Activated T-cell treated with anti-CD3 and anti-CD28 coated beads, Interleukin-2, amount 50 U/mL, for 1 hour (primary cell): Measurements from ENCODE around the gene SPEF1.

ENCODE experiments used
- DNase-seq: peaks from one replicate; pipeline ENCODE4 v3.0.0-alpha.2; 2020

Gene SPEF1

DNA sequence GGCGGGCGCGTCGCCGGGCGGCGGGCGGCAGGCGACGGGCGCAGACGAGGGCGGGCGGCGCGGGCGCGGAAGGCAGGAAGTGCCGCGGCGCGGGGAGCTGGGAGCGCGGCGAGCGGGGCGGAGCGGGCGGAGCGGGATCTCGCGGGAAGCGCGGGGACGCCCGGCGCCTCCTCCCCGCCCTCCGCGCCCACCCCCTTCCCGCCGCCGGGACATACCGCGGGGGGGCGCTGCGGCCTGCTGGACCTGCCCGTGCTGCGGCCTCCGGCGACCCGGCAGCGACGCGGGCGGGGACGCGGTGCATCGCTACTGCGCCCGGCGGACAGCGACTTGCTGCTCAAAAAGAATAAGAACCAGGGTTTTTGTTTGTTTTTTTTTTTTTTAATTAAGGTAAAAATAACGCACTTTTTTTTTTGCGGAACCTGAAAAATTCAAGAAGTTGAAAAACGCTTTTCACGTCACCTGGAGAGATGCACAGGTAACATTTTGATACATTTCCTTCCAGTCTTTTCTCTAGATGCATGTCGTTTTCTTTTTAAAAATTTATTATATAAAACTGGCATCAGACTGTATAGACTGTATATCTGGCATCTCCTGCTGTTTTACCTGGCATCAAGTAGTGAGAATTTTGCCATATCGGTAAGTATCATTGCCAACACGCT is 5.5 kb upstream of the SPEF1 start, which contains the start of gene CENPB:
Gene CENPB (minus strand): TSS at position 76 of the 659 bp plus-strand sequence. CDS start 257 bp downstream, outside the sequence.
- peak; percentile 94 for DNase-seq

DNA sequence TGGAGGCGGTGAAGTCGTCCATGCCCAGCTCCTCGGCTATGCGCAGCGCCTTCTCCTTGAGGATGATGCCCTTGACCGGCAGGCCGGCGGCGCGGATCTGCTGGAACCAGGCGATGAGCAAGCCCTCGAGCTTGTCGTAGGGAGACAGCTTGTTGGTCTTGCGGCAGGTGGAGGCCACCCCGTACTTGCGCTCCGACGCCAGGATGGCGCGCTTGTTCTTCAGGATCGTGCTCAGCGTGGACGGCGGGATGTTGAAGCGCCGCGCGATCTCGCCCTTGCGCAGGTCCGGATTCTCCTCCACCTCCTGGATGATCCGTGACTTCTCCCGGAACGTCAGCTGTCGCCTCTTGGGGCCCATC is 4.9 kb upstream of the SPEF1 start:
- peak; percentile 60 for DNase-seq

DNA sequence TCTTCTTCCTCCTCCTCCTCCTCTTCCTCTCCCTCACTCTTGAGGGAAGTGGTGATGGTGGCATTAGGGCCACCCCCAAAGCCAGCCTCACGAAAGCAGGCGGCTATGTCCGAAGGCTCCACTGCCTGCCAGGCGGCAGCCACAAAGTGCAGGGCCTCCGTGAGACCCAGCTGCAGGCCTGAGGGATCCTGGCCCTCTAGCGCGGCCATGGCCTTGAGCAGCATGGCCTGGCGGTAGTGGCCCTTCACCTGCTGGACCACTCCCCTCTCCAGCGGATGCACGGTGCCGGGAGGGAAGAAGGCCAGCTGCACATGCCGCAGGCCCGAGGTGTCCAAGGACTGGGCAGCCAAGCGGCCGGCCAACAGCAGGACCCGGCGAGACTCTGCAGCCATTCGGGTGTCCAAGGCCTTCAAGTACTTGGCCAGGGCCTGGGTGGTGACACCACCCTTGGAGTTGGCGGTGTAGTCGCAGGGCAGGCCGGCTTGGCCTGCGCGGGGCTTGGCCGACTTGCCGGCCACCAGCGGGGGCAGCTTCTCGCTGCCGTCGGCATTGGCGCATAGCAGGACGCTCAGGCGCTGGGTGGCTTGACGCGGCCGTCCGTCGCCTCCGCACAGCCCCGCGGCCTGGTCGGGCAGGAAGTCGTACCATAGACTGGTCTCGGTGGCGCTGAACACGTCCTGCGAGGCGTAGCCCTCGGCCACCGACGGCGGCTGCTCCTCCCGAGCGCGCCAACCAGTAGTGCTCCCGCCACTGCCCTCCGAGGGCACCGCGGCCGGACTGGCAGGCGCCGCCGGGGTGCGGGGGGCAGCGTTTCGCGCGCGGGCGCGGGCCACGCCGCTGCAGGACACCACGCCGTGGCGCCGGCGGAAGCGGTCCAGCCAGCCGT is 4.2 kb upstream of the SPEF1 start:
- DNase-seq, result no peak

DNA sequence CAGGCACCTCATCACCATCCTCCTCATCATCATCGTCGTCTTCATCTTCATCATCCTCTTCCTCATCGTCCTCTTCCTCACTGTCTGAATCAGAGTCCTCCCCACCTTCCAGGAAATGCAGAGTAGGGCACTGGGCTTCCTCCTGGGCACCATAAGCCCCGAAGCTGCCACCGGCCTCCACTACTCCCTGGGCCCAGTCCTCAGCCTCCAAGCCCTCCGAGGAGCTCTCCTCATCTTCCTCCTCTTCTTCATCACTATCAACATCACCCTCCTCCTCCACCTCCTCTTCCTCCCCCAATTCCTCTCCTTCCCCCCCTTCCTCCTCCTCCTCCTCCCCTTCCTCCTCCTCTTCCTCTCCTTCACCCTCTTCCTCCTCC is 3.6 kb upstream of the SPEF1 start:
- no peak for DNase-seq

DNA sequence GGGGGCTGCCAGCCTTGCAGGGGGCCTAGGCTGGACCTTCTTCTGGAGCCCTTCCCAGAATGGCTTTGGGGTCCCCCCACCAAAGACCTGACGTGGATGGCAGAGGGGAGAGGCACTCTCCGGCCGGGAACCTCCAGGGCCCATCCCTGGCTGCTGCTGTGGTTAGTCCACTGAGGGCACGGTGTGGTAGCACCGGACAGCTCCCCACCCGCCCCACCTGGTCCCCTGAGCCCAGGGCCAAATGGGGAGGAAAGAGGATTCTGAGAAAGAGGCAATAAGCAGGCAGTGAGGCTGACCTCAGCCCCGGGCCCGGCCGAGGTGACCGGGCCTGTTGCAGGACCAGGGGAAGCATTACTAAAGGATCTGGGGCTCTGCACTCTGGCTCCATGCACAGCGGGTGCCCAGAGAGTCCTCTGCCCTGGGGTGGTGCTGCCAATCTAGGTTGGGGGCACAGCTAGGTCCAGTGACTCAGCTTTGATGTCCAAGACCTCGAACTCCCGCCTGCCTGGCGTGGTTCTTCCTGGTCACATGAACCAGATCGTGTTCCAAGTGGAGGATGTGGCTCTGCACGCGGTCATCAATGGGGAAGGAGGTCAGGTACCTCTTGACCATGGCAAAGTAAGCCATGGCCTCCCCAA is 3.1 kb upstream of the SPEF1 start:
- DNase-seq, result no peak

DNA sequence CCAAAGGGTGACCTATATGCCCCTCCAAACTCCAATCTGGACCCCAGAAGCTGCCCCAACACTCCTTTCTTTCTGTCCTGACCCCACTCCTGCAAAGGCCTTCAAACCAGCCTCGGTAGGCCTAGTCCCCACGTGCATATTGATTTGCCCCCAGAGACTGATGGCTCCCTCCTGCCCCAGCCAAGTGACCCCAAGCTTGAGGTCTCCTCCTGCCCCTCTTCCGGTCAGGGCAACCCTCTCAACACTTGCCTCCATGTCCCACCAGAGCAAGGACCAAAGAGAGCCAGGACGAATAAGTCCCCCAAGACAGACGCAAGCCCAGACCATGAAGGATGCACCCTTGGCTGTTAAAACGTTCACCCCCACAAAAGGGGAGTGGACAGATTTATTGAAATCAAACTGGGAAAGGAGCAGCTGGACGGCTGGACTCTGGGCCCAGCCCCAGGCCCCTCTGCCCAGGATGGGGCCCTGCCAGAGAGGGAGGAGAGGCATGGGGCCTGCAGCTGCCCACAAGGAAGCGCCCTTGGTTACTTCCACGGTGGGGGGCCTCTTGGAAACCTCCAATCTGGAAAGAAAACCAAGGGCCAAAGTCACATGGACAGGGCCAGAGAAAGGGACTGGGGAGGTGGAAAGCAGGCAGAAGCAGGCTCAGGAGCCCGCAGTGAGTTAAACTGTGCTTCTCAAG is 2.4 kb upstream of the SPEF1 start:
- no peak for DNase-seq

DNA sequence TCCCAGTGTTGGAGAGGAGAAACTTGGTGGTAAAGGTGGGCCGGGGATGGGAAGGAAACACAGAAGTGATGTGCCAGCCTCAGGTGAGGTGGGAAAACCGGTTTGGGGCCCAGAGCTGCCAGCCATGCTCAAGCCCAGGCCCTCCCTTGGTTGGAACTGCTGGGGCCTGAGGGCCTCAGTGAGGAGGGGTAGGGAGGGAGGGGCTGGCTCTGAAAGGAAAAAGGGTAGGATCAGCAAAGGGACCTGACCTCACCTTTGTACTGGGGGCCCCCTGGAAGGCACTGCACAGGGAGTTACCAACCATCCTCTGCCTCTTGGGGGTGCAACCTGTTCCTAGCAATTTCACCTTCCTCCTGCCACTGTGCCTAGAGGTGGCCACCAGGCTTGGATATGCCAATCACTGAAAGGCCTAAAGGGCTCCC is 1.8 kb upstream of the SPEF1 start:
- no peak for DNase-seq

DNA sequence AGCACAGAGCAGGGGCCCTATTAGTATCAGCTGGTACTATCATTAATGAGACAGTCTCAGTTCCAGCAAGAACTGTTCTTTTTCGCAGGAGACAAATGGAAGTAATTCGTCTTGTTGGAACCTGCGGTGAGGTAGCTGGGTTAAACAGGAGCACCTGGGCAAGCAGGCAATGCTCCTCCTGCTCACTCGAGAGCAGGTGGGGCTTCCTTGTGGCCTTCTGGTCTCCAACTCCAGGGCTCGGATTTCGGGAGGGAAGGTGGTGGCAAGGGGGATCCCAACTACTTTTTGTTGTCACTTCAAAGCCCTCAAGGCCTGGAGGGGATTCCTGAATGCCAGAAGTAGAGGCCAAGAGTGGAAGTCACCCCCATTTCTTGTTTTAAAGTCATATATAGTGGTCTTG is 1.3 kb upstream of the SPEF1 start:
- no peak for DNase-seq

DNA sequence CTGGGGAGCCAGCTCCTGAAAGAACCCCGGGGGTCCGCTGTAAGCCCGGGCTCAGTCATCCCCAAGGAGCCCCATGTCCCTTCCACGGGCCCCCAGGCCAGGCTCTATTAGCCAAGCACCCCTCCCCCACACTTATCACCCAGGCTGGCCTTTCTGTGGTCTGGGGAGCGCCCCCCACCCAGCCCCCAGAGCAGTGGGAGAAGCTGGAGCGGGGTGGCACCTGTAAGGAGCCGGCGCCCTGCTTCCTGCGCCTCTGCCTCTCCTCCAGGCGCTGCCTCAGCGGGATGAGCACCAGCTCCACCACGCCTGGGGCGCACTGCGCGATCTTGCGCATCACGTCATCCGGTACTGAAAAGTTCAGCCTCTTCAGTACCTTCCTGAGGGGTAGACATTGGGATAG is 2.3 kb downstream of the SPEF1 start:
- DNase-seq, result no peak

DNA sequence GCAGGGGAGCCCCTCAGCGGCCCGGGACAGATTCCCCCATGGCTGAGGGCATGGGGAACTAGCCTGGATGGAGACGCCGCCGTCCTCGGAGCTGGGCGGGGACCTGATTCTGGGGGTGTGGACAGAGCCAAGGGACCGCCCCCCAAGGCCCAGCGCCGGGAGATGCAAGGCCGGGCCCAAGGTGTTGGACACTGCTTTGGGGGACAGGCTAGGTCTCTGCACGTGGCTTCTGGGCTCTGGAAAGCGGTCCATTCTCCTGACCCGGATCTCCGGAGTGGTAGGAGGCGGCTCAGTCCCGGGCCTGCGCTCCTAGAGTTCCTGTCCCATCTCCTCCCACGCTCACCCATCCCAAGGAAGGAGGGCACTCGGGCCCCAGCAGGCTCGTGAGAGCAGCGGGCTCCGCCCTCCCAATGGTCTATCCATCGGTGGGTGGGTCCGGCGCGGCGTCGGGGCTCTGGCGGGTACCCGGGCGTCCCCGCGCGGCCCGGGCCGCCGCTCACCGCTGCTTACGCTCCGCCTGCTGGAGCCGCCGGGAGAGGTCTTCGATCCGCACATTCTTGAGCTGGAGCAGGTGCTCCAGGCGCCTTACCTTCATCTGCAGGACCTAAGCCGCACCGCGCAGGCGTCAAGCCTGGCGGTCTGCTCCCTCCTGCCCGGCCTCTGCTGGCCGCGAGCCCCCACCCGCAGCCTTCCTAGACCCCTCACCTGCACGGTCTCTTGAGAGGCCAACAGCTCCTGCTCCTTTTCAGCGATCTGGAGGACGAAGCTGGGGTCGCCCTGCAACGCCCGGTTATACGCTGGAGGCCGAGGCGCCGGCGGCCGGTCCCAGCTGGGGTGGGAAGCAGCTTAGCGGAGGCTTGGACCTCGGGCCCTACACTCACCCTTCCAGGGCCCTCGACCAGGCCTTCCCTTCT is 3.3 kb downstream of the SPEF1 start:
- peak; percentile 66 for DNase-seq

DNA sequence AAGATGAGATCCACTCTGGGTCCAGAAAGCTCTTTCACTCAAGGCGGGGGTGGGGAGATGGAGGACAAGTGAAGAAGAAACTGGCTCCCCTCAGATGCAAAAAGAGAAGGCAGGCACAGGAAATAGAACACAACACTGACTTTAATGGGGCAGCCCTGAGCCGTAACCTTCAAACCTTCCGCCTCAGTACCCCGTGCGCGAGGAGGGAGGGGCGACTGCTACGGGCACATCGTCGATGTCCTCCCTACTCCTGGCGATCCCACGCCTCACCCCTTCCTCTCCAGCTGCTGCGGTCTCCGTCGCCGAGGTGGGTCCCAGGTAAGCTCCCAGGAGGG is 3.9 kb downstream of the SPEF1 start:
- no peak for DNase-seq

DNA sequence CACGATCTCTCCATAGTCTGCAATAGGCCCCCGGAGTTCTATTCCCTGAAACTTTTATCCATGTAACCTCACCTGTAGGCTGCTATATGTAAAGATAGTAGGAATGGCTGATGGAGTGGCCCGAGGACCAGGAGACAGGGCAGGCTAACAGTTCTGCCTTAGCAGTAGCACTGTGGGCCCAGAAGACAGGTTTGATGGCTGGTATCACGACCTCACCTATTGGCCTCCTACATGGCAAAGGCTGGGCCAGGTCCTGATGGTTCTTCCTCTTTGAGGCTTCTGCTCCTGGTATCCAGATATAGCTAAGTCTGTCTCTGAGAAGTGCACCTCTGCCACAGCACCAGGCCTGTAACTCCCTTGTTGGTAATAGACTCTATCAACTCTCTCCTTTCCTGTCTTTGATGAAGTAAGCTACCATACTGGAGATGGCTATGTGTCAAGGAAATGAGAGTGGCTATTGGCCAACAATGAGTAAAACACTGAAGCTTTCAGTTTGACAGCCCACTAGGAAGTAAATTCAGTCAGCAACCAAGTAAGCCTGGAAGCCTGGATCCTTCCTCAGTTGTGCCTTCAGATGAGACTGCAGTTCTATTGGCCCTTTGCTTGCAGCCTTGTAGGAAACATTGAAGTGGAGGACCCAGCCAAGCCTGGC is 5.7 kb downstream of the SPEF1 start:
- DNase-seq, result no peak

DNA sequence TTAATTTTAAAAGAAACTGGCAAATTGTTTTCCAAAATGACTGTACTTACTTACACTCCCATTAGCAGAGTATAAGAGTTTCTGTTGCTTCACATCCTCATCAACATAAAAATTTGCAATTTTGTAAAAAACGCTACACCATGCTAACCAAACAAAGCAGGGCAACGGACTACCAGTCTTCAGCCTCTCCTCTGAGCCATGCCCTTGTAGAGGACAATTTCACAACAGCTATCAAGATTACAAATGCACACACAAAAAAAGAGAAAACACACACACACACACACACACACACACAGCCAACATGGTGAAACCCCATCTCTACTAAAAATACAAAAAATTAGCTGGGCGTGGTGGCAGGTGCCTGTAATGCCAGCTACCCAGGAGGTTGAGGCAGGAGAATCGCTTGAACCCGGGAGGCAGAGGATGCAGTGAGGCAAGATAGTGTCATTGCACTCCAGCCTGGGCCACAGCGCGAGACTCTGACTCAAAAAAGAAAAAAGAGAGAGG is 9.6 kb downstream of the SPEF1 start:
- no peak for DNase-seq

DNA sequence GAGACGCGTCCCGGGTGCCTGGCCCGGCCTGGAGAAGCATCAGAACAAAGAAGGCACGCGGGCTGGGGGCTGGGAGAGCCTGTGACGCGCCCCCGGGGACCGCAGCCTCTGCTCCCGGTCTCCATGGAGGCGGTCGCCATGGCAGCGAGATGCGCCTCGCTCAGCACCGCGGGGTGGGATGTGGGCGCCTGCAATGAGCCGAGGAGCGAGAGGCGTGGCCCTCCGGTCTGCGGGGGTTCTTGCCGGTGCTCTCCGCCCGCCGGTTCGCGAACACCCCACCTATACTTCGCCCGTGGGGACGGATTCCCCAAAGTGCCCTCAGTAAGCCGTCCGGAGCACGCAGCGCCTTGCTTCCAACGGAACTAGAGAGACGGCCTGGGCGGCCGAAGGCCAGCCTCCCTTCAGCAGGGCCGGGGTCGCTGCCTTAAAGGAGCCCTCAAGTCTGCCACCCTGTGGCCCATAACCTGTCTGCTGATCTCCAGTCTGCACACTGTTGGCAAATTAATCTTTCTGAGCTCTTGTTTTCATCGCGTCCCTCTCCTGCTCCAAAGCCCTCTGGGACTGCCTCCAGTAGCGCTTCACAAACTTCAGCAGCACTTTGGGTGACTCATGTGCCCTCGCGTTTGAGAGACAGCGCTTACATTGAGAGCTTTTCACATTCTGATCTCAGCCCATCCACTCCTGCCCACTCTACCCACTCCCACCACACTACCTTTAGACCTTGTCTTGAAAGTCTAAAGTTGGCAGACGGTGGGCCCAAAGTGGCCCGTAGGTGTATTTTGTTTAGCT is 12.7 kb downstream of the SPEF1 start:
- peak; percentile 84 for DNase-seq

DNA sequence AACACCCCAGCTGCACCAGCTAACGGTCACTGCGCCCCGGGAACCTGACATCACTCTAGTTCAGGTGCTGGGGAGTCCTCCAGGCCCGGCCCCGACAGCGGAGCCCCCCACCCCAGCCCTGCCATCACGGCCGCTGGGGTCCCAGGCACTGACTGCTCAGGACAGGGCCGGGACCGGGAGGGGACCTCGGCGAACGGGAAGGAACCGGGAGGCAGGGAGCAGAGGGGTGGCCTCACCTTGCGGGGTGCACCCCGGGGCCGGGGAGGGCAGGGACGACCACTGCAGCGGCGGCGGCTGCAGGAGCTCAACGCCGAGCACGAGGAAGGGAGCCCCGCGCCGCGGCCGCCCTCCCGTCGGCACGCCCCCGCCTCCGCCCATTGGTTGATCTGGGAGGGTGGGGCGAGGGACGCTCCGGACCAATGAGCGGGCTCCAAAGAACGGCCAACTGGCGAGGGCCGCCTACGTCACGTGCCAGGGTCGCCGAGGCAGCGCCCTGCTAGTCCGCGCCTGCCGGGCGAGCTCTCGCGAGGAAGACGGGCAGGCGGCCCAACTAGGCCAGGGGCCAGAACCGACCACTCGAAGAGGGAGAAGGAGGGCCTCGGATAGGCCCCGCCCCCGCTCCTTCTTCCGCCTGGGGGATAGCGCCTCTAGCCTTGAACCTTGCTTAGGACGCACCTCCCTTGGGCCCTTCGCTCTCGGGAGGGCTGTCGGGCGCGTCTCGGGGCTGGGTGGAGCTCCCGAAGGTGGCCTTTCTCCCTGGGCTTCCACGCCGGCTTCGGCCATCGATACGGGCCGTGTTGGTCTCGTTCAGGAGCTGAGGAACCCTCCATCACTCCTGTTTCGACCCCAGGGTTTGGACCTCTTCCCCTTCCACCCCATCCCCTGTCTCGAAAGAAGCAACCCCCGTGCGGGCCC is 13.6 kb downstream of the SPEF1 start, which contains the start of gene ADISSP:
Gene ADISSP (minus strand): TSS at position 327 of the 915 bp plus-strand sequence. CDS start 7,653 bp downstream, outside the sequence.
- peak; percentile 95 for DNase-seq

DNA sequence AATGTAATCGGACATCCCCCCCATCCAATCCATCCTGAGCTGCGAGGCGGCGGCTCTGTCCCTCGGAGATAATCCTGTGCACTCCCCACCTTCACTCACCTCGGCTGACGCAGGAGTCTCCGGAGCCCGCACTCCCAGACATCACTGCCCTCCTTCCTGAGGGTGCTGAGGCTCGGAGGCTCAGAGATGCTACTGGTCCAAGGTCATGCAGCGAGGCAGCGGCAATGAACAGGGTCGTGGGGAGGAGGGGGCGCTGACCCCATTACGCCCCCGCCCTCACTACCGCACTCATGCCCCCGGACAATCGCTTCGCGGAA is 14.2 kb downstream of the SPEF1 start:
- no peak for DNase-seq

DNA sequence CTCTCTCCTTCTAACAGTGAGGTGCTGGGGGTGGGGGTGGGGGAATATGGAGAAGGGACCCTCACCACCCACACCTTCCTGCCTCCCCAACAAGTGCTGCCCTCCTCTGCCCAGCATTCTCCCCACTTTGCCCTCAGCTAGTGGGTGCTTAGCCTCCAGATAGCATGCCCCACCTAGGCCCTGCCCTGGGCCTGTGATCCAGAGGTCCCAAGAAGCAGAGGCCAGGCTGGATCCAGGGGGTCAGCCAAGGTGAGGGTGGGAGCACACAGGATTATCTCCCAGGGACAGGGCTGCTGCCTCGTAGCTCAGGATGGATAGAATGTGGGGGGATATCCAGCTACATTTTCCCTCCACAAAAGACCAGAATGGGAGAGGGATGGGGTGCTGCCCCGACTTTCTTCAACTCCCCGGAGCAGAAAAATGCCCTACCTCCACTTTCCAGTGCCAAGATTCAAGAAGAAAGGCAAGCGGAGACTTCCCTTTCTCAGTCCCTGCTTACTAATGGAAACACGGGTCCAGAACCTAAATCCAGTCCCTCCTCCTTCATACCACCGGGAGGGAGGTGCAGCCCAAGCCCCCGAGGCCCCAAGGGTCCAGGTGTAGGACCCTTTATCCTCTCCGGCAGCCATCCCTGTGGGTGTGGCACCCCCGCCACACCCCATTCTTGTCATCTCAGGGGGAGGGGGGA is 14.7 kb downstream of the SPEF1 start:
- DNase-seq, result no peak

DNA sequence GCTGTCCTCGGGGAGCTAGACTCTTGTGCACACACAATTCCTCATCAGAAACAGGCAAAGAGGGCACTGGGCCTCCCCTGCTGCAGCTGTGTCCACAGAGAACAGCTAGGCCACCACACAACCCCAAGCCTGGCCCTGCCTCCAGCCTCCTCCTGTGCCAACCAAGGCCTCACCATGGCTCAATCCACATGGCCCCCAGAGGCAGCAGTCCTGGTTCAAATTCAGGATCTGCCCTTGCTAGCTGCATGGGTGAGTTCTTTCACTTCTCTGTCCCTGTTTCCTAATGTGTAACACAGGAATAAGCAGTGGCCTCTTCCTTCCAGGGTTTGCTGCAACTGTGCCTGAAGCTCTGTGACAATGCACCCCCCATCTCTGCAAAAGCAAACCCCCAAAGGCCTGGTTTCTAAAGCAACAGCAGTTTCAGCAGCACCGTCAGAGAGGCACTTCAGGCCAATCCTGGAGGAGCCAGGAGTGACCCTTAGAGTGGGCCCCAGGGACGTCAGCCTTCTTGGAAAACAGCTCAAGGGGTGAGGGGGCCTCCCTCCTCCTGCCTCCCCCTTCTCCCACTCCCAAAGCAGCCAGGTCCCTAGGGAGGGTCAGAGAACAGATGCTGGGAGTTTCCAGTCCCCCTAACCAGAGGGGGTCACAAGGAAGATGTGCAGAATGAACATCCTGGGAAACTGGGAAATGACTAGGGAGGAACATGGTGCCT is 15.9 kb downstream of the SPEF1 start:
- no peak for DNase-seq
